Activated CD4-positive, alpha-beta memory T cell treated with anti-CD3 and anti-CD28 coated beads, Interleukin-2, amount 10 ng/mL, durations not matched to agents 7 days and 5 days (primary cell): ENCODE results near the gene EGLN1. TPM values are rescaled to one million over a fixed set of nuclear protein-coding genes. Genes with fewer than 3 reads are reported as not detected.

ENCODE experiments used
- CTCF ChIA-PET: fragments of 350-600 bp; sonication (Branson Sonifier 250); formaldehyde crosslinking; loops from one replicate; lab custom pipeline; 2021; ENCODE audit warnings: antibody characterized with exemption, inconsistent platforms; lab: Charles Lee
- POLR2A ChIA-PET: fragments of 350-600 bp; sonication (Branson Sonifier 250); formaldehyde crosslinking; loops from one replicate; lab custom pipeline; 2021; ENCODE audit warnings: antibody characterized with exemption; lab: Charles Lee
- DNase-seq: peaks from one replicate; pipeline ENCODE4 v3.0.0-alpha.2; 2020
- H3K27ac Mint-ChIP-seq: one replicate; pipeline ENCODE4 v1.8.0; 2021; ENCODE audit warnings: mild to moderate bottlenecking, mixed read lengths
- H3K27me3 Mint-ChIP-seq: one replicate; pipeline ENCODE4 v1.8.0; 2021; ENCODE audit warnings: mixed read lengths
- H3K36me3 Mint-ChIP-seq: one replicate; pipeline ENCODE4 v1.8.0; 2021; ENCODE audit warnings: low read depth, mixed read lengths
- H3K4me1 Mint-ChIP-seq: one replicate; pipeline ENCODE4 v1.8.0; 2021; ENCODE audit warnings: mixed read lengths
- H3K4me3 Mint-ChIP-seq: one replicate; pipeline ENCODE4 v1.8.0; 2021; ENCODE audit warnings: mild to moderate bottlenecking, mixed read lengths
- H3K9me3 Mint-ChIP-seq: one replicate; pipeline ENCODE4 v1.8.0; 2021; ENCODE audit warnings: mixed read lengths
- total RNA-seq, 2 experiments: library from RNA; stranded (reverse); gene quantifications; one replicate each; pipeline ENCODE4 v1.2.3, GENCODE V29; 2021

EGLN1 gene
- total RNA-seq, 2 experiments from 2014 or later: 38.8 to 38.9 TPM

GRCh38 chr1:231408528-231409094 lies 13.5 kb downstream of the EGLN1 start:
- POLR2A ChIA-PET: interaction anchor here (1.1 kb wide), 1 partner anchor 11 kb away, joined by 3 read pairs; no protein-coding TSS in a partner anchor
- Mint-ChIP-seq H3K9me3 (no peaks in the 10 kb centered on the region), H3K36me3 (peaks cover 26% of the 10 kb centered on the region), H3K27ac (no peak overlapping the region), H3K4me3 (no peak overlapping the region), H3K4me1 (peaks cover 22% of the 10 kb centered on the region), H3K27me3 (no peaks in the 10 kb centered on the region)
- CTCF ChIA-PET: no interaction called here
- DNase-seq: no peak

GRCh38 chr1:231407547-231408396 lies 14.3 kb downstream of the EGLN1 start:
- Mint-ChIP-seq H3K36me3 (peaks cover 19% of the 10 kb centered on the region), H3K4me1 (peaks cover 13% of the 10 kb centered on the region), H3K27ac (no peak overlapping the region), H3K4me3 (no peak overlapping the region), H3K9me3 (no peaks in the 10 kb centered on the region), H3K27me3 (no peaks in the 10 kb centered on the region)
- ChIA-PET CTCF (no interaction called here), POLR2A (interaction anchor here (1.2 kb wide), 1 partner anchor 13 kb away, joined by 3 read pairs; no protein-coding TSS in a partner anchor)
- DNase-seq: no peak

GRCh38 chr1:231407049-231407448 lies 15.0 kb downstream of the EGLN1 start:
- POLR2A ChIA-PET: interaction anchor here (1.2 kb wide), 1 partner anchor 13 kb away, joined by 3 read pairs; no protein-coding TSS in a partner anchor
- H3K27ac Mint-ChIP-seq: no peak overlapping the region
- CTCF ChIA-PET: no interaction called here
- H3K27me3 Mint-ChIP-seq: no peaks in the 10 kb centered on the region
- H3K4me1 Mint-ChIP-seq: peaks cover 6% of the 10 kb centered on the region
- no peak for DNase-seq
- peaks cover 12% of the 10 kb centered on the region for H3K36me3 Mint-ChIP-seq
- H3K9me3 Mint-ChIP-seq: no peaks in the 10 kb centered on the region
- H3K4me3 Mint-ChIP-seq: no peak overlapping the region

GRCh38 chr1:231404318-231404717 lies 17.8 kb downstream of the EGLN1 start:
- Mint-ChIP-seq H3K27me3 (no peaks in the 10 kb centered on the region), H3K9me3 (no peaks in the 10 kb centered on the region), H3K27ac (no peak overlapping the region), H3K4me1 (peaks cover 4% of the 10 kb centered on the region), H3K36me3 (peaks cover 13% of the 10 kb centered on the region), H3K4me3 (no peak overlapping the region)
- no peak for DNase-seq
- ChIA-PET CTCF (interaction anchor here (0.8 to 1.4 kb wide), 2 partner anchors 9 to 41 kb away, joined by 3 to 4 read pairs; no protein-coding TSS in a partner anchor), POLR2A (no interaction called here)

- no peaks in the 10 kb centered on the region for H3K9me3 Mint-ChIP-seq
These were observed 20.6 kb downstream of the EGLN1 start for GRCh38 chr1:231401478-231401877.

GRCh38 chr1:231397886-231398671 lies 24.0 kb downstream of the EGLN1 start:
- Mint-ChIP-seq H3K4me3 (no peak overlapping the region), H3K27me3 (no peaks in the 10 kb centered on the region), H3K36me3 (peaks cover 18% of the 10 kb centered on the region), H3K4me1 (peaks cover 11% of the 10 kb centered on the region), H3K27ac (no peak overlapping the region), H3K9me3 (no peaks in the 10 kb centered on the region)
- CTCF ChIA-PET: no interaction called here
- no peak for DNase-seq
- POLR2A ChIA-PET: no interaction called here

More at GRCh38 chr1:231401478-231401877, 20.6 kb downstream of the EGLN1 start:
- no peak overlapping the region for H3K27ac Mint-ChIP-seq
- peaks cover 21% of the 10 kb centered on the region for H3K36me3 Mint-ChIP-seq
- POLR2A ChIA-PET: no interaction called here
- no peaks in the 10 kb centered on the region for H3K27me3 Mint-ChIP-seq
- H3K4me1 Mint-ChIP-seq: peaks cover 9% of the 10 kb centered on the region
- no peak for DNase-seq
- no peak overlapping the region for H3K4me3 Mint-ChIP-seq
- CTCF ChIA-PET: no interaction called here

GRCh38 chr1:231396643-231397042 lies 25.4 kb downstream of the EGLN1 start:
- Mint-ChIP-seq H3K36me3 (peaks cover 16% of the 10 kb centered on the region), H3K27ac (no peak overlapping the region), H3K27me3 (no peaks in the 10 kb centered on the region), H3K4me3 (no peak overlapping the region), H3K9me3 (no peaks in the 10 kb centered on the region), H3K4me1 (peaks cover 14% of the 10 kb centered on the region)
- no peak for DNase-seq
- ChIA-PET POLR2A (no interaction called here), CTCF (no interaction called here)

- H3K27me3 Mint-ChIP-seq: no peaks in the 10 kb centered on the region
- H3K4me1 Mint-ChIP-seq: peaks cover 17% of the 10 kb centered on the region
- no peak for DNase-seq
- no peaks in the 10 kb centered on the region for H3K9me3 Mint-ChIP-seq
- no peak overlapping the region for H3K4me3 Mint-ChIP-seq
- ChIA-PET CTCF (no interaction called here), POLR2A (no interaction called here)
- peaks cover 19% of the 10 kb centered on the region for H3K36me3 Mint-ChIP-seq
- H3K27ac Mint-ChIP-seq: no peak overlapping the region
These were observed 26.1 kb downstream of the EGLN1 start for GRCh38 chr1:231395998-231396390.

- POLR2A ChIA-PET: no interaction called here
- H3K4me1 Mint-ChIP-seq: peaks cover 22% of the 10 kb centered on the region
- H3K27me3 Mint-ChIP-seq: no peaks in the 10 kb centered on the region
- no peaks in the 10 kb centered on the region for H3K9me3 Mint-ChIP-seq
- H3K36me3 Mint-ChIP-seq: peaks cover 19% of the 10 kb centered on the region
- no peak overlapping the region for H3K27ac Mint-ChIP-seq
- no peak for DNase-seq
- CTCF ChIA-PET: no interaction called here
- H3K4me3 Mint-ChIP-seq: no peak overlapping the region
These were observed 26.8 kb downstream of the EGLN1 start for GRCh38 chr1:231395076-231395997.

- Mint-ChIP-seq H3K4me1 (peaks cover 33% of the 10 kb centered on the region), H3K9me3 (no peaks in the 10 kb centered on the region)
- POLR2A ChIA-PET: interaction anchor here (1.5 kb wide), 2 partner anchors 12 to 27 kb away, joined by 5 to 6 read pairs; no protein-coding TSS in a partner anchor
These were observed 28.4 kb downstream of the EGLN1 start for GRCh38 chr1:231393668-231394067.

GRCh38 chr1:231392389-231393131 lies 29.5 kb downstream of the EGLN1 start:
- Mint-ChIP-seq H3K27ac (no peak overlapping the region), H3K27me3 (no peaks in the 10 kb centered on the region), H3K9me3 (no peaks in the 10 kb centered on the region), H3K4me1 (peaks cover 42% of the 10 kb centered on the region), H3K36me3 (peaks cover 22% of the 10 kb centered on the region), H3K4me3 (no peak overlapping the region)
- ChIA-PET CTCF (no interaction called here), POLR2A (interaction anchor here (1.5 kb wide), 2 partner anchors 11 to 29 kb away, joined by 5 to 6 read pairs; no protein-coding TSS in a partner anchor)
- no peak for DNase-seq

More at GRCh38 chr1:231393668-231394067, 28.4 kb downstream of the EGLN1 start:
- CTCF ChIA-PET: interaction anchor here (0.5 kb wide), 1 partner anchor 33 kb away, joined by 3 read pairs; no protein-coding TSS in a partner anchor
- Mint-ChIP-seq H3K36me3 (peaks cover 27% of the 10 kb centered on the region), H3K27me3 (no peaks in the 10 kb centered on the region), H3K27ac (no peak overlapping the region), H3K4me3 (no peak overlapping the region)
- DNase-seq: no peak
